ENCODE results near the gene CST7.

CST7 gene

GRCh38 chr20:24978513-24978912, 29.4 kb downstream of the CST7 start:
- H3K4me3 ChIP-seq (ENCODE audit: low read depth, low read length), result no peak overlapping the region
- no peak for DNase-seq (ENCODE audit: low read depth)
- TF ChIP-seq CTCF (IDR thresholded peaks at IDR 0.05; ENCODE audit: low read depth, low read length) (no peak), MAX (IDR thresholded peaks at IDR 0.05; ENCODE audit: low read depth, low read length) (no peak), MYC (IDR thresholded peaks at IDR 0.05; ENCODE audit: low read depth, low read length) (no peak), POLR2A (IDR thresholded peaks at IDR 0.05; ENCODE audit: extremely low read depth, insufficient read length) (no peak)

- no peak for DNase-seq (ENCODE audit: low read depth)
- TF ChIP-seq POLR2A (IDR thresholded peaks at IDR 0.05; ENCODE audit: extremely low read depth, insufficient read length), result no peak
- no peak for TF ChIP-seq CTCF (IDR thresholded peaks at IDR 0.05; ENCODE audit: low read depth, low read length)
- TF ChIP-seq MYC (IDR thresholded peaks at IDR 0.05; ENCODE audit: low read depth, low read length), result no peak
- TF ChIP-seq MAX (IDR thresholded peaks at IDR 0.05; ENCODE audit: low read depth, low read length), result no peak
- no peak overlapping the region for H3K4me3 ChIP-seq (ENCODE audit: low read depth, low read length)
Measured at GRCh38 chr20:24979036-24979960, 30.2 kb downstream of the CST7 start.

- no peak for DNase-seq (ENCODE audit: low read depth)
- TF ChIP-seq MYC (IDR thresholded peaks at IDR 0.05; ENCODE audit: low read depth, low read length) (no peak), CTCF (IDR thresholded peaks at IDR 0.05; ENCODE audit: low read depth, low read length) (no peak), MAX (IDR thresholded peaks at IDR 0.05; ENCODE audit: low read depth, low read length) (no peak), POLR2A (IDR thresholded peaks at IDR 0.05; ENCODE audit: extremely low read depth, insufficient read length) (no peak)
- H3K4me3 ChIP-seq (ENCODE audit: low read depth, low read length), result no peak overlapping the region
Measured at GRCh38 chr20:24980291-24981053, 31.4 kb downstream of the CST7 start.

- DNase-seq (ENCODE audit: low read depth), result no peak
- no peak overlapping the region for H3K4me3 ChIP-seq (ENCODE audit: low read depth, low read length)
- TF ChIP-seq MYC (IDR thresholded peaks at IDR 0.05; ENCODE audit: low read depth, low read length) (no peak), POLR2A (IDR thresholded peaks at IDR 0.05; ENCODE audit: extremely low read depth, insufficient read length) (no peak), MAX (IDR thresholded peaks at IDR 0.05; ENCODE audit: low read depth, low read length) (no peak), CTCF (IDR thresholded peaks at IDR 0.05; ENCODE audit: low read depth, low read length) (no peak)
Measured at GRCh38 chr20:24981282-24981681, 32.2 kb downstream of the CST7 start.

- no peak for TF ChIP-seq MAX (IDR thresholded peaks at IDR 0.05; ENCODE audit: low read depth, low read length)
- no peak for TF ChIP-seq MYC (IDR thresholded peaks at IDR 0.05; ENCODE audit: low read depth, low read length)
- no peak for DNase-seq (ENCODE audit: low read depth)
- H3K4me3 ChIP-seq (ENCODE audit: low read depth, low read length), result no peak overlapping the region
Measured at GRCh38 chr20:24981790-24982189, 32.7 kb downstream of the CST7 start.

GRCh38 chr20:24983896-24984295, 34.8 kb downstream of the CST7 start:
- TF ChIP-seq MYC (IDR thresholded peaks at IDR 0.05; ENCODE audit: low read depth, low read length), result no peak
- TF ChIP-seq CTCF (IDR thresholded peaks at IDR 0.05; ENCODE audit: low read depth, low read length), result no peak
- TF ChIP-seq POLR2A (IDR thresholded peaks at IDR 0.05; ENCODE audit: extremely low read depth, insufficient read length), result no peak
- TF ChIP-seq MAX (IDR thresholded peaks at IDR 0.05; ENCODE audit: low read depth, low read length), result no peak
- no peak overlapping the region for H3K4me3 ChIP-seq (ENCODE audit: low read depth, low read length)
- DNase-seq (ENCODE audit: low read depth), result no peak

Data from NB4 (cell line).